Tibial nerve (tissue), 4 donors: ENCODE measurements around the gene PDE1C.

Experiments used
- EP300 ChIP-seq, 2 donors: sonication (generic); formaldehyde crosslinking; IDR thresholded peaks; one replicate each; pipeline ENCODE4 v1.6.1; 2017; ENCODE audit warnings: antibody characterized with exemption in 2 of 2, mild to moderate bottlenecking in 1 of 2
- POLR2A ChIP-seq, 2 donors: fragments of 450-650 bp; IDR thresholded peaks; one replicate each; pipeline ENCODE4 v1.6.1; 2017; ENCODE audit warnings: antibody characterized with exemption in 2 of 2, mild to moderate bottlenecking in 2 of 2, moderate library complexity in 2 of 2
- TF ChIP-seq, protein P1 (sequence below), 5 experiments: fragments of 200-600 bp in 3 of 5; fragments of 450-650 bp in 2 of 5; sonication (generic) in 3 of 5; IDR thresholded peaks; one replicate each; pipeline ENCODE4 v1.5.1; 2016 to 2019; ENCODE audit warnings: antibody characterized with exemption in 5 of 5, mild to moderate bottlenecking in 3 of 5, moderate library complexity in 2 of 5

DNA sequence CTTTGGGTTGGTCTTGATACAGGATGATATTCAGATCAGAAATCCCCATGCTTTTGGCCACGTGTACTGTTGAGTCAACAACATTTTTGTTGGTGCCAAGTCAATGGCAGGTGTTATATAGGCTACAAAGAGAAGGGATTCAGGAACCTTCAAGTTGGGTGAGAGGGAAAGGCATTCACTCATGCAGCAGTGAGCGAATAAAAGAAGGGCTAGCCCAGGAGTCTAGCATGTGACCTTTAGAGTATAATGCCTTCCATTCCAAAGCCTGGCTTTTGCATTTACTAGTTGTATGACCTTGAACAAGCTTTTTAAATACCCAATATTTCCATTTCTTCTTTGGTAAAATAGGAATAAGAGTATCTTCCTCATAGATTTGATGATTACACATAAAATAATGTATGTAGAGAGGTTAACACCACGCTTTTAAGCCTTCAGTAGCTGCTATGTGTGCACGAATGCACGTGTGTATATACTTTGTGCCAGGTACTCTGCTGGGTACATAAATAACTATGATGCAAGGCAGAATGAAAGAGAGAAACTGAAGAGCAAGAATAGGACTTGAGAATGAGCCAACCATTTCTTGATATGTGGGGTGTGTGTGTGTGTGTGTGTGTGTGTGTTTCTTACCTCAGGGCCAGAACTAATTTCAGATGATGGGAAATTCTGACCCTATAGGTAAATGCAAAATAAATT is 163.6 kb downstream of the PDE1C start:
- TF ChIP-seq, protein P1, sequence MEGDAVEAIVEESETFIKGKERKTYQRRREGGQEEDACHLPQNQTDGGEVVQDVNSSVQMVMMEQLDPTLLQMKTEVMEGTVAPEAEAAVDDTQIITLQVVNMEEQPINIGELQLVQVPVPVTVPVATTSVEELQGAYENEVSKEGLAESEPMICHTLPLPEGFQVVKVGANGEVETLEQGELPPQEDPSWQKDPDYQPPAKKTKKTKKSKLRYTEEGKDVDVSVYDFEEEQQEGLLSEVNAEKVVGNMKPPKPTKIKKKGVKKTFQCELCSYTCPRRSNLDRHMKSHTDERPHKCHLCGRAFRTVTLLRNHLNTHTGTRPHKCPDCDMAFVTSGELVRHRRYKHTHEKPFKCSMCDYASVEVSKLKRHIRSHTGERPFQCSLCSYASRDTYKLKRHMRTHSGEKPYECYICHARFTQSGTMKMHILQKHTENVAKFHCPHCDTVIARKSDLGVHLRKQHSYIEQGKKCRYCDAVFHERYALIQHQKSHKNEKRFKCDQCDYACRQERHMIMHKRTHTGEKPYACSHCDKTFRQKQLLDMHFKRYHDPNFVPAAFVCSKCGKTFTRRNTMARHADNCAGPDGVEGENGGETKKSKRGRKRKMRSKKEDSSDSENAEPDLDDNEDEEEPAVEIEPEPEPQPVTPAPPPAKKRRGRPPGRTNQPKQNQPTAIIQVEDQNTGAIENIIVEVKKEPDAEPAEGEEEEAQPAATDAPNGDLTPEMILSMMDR (IDR thresholded peaks at IDR 0.05) = no peak
- TF ChIP-seq POLR2A (IDR thresholded peaks at IDR 0.05) = no peak
- TF ChIP-seq EP300 (IDR thresholded peaks at IDR 0.05) = no peak
